IPS DF 6.9 (cell line): ENCODE measurements around the gene CYSLTR2.

Experiments used
- DNase-seq: peaks from one replicate; pipeline ENCODE4 v3.0.0-alpha.2; 2013; ENCODE audit warnings: low read depth, low spot score
- H3K27ac ChIP-seq: one replicate; pipeline ENCODE4 v1.5.1; 2013; ENCODE audit warnings: low read length, control low read depth
- H3K27me3 ChIP-seq: 2 replicates; pipeline ENCODE4 v1.6.1; 2013; ENCODE audit warnings: mild to moderate bottlenecking, low read length; ENCODE audit not compliant: control insufficient read depth, insufficient read depth
- H3K36me3 ChIP-seq: 2 replicates; pipeline ENCODE4 v1.6.1; 2013; ENCODE audit warnings: low read length; ENCODE audit not compliant: control insufficient read depth, insufficient read depth
- H3K4me1 ChIP-seq: 2 replicates; pipeline ENCODE4 v1.6.1; 2013; ENCODE audit warnings: low read length; ENCODE audit not compliant: control insufficient read depth, insufficient read depth
- H3K4me3 ChIP-seq: 2 replicates; pipeline ENCODE4 v1.5.1; 2013; ENCODE audit warnings: mild to moderate bottlenecking, low read length
- H3K9me3 ChIP-seq: 2 replicates; pipeline ENCODE4 v1.6.1; 2013; ENCODE audit warnings: low read length, inconsistent platforms; ENCODE audit not compliant: control insufficient read depth, insufficient read depth
- WGBS: extraction: QIAGEN DNeasy Blood & Tissue Kit; methylation state at CpG from one replicate; pipeline ENCODE4 v1.1.7; 2013; ENCODE audit warnings: mixed read lengths, missing lambda C conversion rate; ENCODE audit not compliant: insufficient read length, insufficient coverage; 5-methylcytosine and 5-hydroxymethylcytosine counted together

Gene CYSLTR2

GRCh38 chr13:48630291-48630690, 23.4 kb upstream of the CYSLTR2 start:
- Histone ChIP-seq H3K4me3 (no peak overlapping the region), H3K36me3 (no peaks in the 10 kb centered on the region), H3K9me3 (no peaks in the 10 kb centered on the region), H3K4me1 (no peaks in the 10 kb centered on the region), H3K27ac (no peak overlapping the region), H3K27me3 (no peaks in the 10 kb centered on the region)
- DNase-seq: no peak
- no CpG with 5 or more reads among the region's 1 CpG for WGBS

DNA sequence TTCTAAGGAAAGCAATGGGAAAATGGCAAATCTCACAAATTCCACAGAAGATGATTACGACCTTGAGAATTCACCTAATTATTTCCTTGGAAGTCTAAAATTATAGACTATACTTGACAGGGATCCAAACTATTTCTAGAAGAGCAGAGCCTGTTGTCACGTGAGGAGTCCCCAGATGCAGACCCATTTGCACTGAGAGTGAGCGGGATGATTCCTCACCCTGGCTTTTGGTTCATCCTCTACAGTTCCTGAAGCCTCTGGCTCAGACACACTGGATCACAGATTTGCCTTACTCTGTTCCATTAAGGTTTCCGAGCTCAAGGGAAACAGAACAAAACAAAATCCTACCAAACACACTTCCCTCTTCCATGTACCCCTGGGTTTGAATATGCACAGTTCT, 23.0 kb upstream of the CYSLTR2 start:
- H3K4me1 ChIP-seq: no peaks in the 10 kb centered on the region
- H3K36me3 ChIP-seq: no peaks in the 10 kb centered on the region
- H3K27ac ChIP-seq: no peak overlapping the region
- H3K9me3 ChIP-seq: no peaks in the 10 kb centered on the region
- no peaks in the 10 kb centered on the region for H3K27me3 ChIP-seq
- WGBS: no CpG with 5 or more reads among the region's 4 CpGs
- no peak for DNase-seq
- no peak overlapping the region for H3K4me3 ChIP-seq

DNA sequence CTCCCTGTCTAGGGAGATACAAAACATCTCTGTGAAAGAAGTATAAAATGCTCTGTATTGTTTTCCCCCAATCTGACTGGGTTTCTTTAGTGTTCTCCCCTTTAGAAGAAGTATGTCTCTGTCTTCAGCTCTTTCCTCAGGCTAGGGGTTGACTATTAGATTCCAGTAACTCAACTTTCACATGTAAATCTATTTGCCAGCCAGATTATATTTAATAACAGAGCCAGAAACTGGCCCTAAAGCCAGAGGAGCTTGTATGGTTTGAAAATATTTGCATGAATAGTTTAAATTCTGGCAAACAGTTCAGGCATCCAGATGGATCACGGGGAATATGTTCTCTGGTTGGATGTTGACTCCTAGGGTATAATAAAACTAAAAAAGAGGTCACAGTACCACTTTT, 22.3 kb upstream of the CYSLTR2 start:
- no peak overlapping the region for H3K27ac ChIP-seq
- no peaks in the 10 kb centered on the region for H3K27me3 ChIP-seq
- no CpG with 5 or more reads among the region's 1 CpG for WGBS
- H3K36me3 ChIP-seq: no peaks in the 10 kb centered on the region
- H3K9me3 ChIP-seq: no peaks in the 10 kb centered on the region
- DNase-seq: no peak
- H3K4me3 ChIP-seq: no peak overlapping the region
- no peaks in the 10 kb centered on the region for H3K4me1 ChIP-seq

DNA sequence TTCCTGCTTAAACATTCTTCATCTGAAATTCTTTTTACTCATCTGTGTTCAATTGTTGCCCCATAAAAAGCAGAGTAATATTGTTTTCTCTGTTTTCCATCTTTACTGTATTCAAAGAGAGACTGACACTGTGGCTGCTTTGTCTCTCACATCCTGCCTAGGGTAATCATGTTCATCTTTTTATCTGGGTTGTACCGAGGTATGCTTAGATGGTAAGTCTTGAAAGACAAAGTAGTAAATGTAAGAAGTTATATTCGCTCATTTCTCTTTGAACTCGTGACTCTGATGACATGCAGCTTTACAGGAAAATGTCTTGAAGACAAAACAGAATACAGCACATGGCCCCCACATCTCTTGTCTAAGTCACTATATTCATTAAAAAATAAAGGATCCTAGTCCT, 20.0 kb upstream of the CYSLTR2 start:
- Histone ChIP-seq H3K4me3 (no peak overlapping the region), H3K27me3 (no peaks in the 10 kb centered on the region), H3K4me1 (no peaks in the 10 kb centered on the region), H3K36me3 (no peaks in the 10 kb centered on the region), H3K9me3 (no peaks in the 10 kb centered on the region), H3K27ac (no peak overlapping the region)
- DNase-seq: no peak
- no CpG with 5 or more reads among the region's 3 CpGs for WGBS

- H3K36me3 ChIP-seq: no peaks in the 10 kb centered on the region
- no peaks in the 10 kb centered on the region for H3K4me1 ChIP-seq
- no peaks in the 10 kb centered on the region for H3K9me3 ChIP-seq
- no peak overlapping the region for H3K27ac ChIP-seq
- H3K27me3 ChIP-seq: no peaks in the 10 kb centered on the region
- DNase-seq: no peak
- H3K4me3 ChIP-seq: no peak overlapping the region
These were observed 19.1 kb upstream of the CYSLTR2 start for GRCh38 chr13:48634636-48635035.

- Histone ChIP-seq H3K27me3 (no peaks in the 10 kb centered on the region), H3K4me1 (no peaks in the 10 kb centered on the region), H3K36me3 (no peaks in the 10 kb centered on the region), H3K27ac (no peak overlapping the region), H3K4me3 (no peak overlapping the region), H3K9me3 (no peaks in the 10 kb centered on the region)
- no peak for DNase-seq
These were observed 18.3 kb upstream of the CYSLTR2 start for GRCh38 chr13:48635478-48635877.

- Histone ChIP-seq H3K27ac (no peak overlapping the region), H3K4me1 (no peaks in the 10 kb centered on the region), H3K36me3 (no peaks in the 10 kb centered on the region), H3K27me3 (no peaks in the 10 kb centered on the region), H3K4me3 (no peak overlapping the region), H3K9me3 (no peaks in the 10 kb centered on the region)
- no peak for DNase-seq
These were observed 17.2 kb upstream of the CYSLTR2 start for GRCh38 chr13:48636550-48636949.

DNA sequence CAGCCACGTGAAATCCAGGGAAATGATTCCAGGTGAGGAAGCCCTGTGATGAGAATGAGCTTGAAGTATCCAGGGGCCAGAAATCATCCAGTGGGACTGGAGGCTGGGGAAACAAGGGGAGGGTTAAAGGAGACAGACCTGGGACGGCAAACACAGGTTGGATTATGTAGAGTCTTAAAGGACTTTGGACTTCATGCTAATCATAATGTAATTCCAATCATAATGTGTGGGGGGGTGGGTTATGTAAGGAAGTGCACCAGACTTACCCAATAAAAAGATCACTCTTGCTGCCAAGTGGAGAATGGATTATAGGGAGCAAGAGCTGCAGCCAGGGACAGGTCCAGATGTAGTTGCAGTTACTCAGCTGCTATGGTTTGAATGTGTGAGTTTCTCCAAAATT, 16.1 kb upstream of the CYSLTR2 start:
- no peak for DNase-seq
- Histone ChIP-seq H3K4me1 (no peaks in the 10 kb centered on the region), H3K27ac (no peak overlapping the region), H3K36me3 (no peaks in the 10 kb centered on the region), H3K4me3 (no peak overlapping the region), H3K9me3 (no peaks in the 10 kb centered on the region), H3K27me3 (no peaks in the 10 kb centered on the region)
- no CpG with 5 or more reads among the region's 2 CpGs for WGBS

DNA sequence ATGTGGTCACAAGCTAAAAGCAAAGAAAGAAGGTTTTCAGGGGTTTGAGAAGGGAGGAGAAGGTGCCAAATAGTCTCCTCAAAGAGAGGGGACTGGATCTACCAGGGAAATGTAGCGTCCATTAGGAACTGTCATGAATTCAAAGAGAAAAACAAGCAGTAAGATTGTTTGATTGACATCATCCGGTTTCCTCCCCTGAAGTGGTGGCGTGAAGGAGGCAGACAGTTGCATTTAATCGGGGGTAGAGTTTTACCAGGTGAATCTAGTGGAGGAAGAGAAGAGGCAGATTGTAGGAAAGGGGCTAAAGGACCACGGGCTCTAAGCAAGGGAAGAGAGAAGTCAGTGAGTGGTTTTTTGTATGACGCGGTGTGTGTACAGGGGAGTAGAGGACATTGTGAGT, 13.0 kb upstream of the CYSLTR2 start:
- Histone ChIP-seq H3K36me3 (no peaks in the 10 kb centered on the region), H3K4me3 (no peak overlapping the region), H3K4me1 (no peaks in the 10 kb centered on the region), H3K9me3 (no peaks in the 10 kb centered on the region), H3K27ac (no peak overlapping the region), H3K27me3 (no peaks in the 10 kb centered on the region)
- WGBS: 100% methylated on average over 2 of the region's 7 CpGs
- DNase-seq: no peak

DNA sequence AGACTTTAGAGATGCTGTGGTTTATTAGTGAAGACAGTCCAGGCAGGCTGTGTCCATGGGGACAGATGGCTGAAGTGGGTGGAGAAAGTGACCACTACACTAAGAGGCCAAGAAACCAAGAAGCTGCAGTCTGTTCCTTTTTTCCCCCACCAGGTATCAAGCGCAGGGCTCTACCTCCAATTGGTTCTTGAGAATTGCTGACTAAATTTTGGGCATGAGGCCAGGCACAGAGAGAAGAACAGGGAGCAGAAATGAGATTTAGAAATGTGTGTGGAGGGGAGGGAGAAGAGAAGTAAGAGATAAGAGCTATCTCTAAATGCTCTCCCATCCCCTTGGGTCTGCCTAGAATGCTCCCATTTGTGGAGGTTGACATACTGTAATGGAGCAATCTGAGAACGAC, 12.3 kb upstream of the CYSLTR2 start:
- Histone ChIP-seq H3K27me3 (no peaks in the 10 kb centered on the region), H3K4me1 (no peaks in the 10 kb centered on the region), H3K4me3 (no peak overlapping the region), H3K9me3 (no peaks in the 10 kb centered on the region), H3K36me3 (no peaks in the 10 kb centered on the region), H3K27ac (no peak overlapping the region)
- WGBS: no CpG with 5 or more reads among the region's 2 CpGs
- DNase-seq: no peak

DNA sequence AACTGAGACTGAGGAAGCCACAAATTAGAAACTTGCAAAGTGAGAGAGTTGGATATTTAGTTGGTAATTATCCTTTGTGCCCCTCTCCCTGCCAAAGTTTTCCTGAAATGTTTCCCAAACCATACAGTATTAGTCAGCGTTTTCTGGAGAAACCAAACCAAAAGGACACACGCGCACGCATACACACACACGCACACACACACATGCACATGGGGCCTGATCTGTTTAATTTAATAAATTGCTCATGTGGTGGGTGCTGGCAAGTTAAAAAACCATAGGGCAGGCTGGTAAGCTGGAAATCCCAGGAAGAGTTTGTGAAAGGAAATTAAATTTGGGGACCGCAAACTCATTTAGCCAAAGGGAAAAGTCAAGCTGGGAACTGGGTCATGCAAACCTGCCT, 11.7 kb upstream of the CYSLTR2 start:
- H3K27ac ChIP-seq: no peak overlapping the region
- no CpG with 5 or more reads among the region's 6 CpGs for WGBS
- no peaks in the 10 kb centered on the region for H3K4me1 ChIP-seq

More for the DNA sequence above, 11.7 kb upstream of the CYSLTR2 start:
- no peak for DNase-seq
- Histone ChIP-seq H3K9me3 (no peaks in the 10 kb centered on the region), H3K4me3 (no peak overlapping the region), H3K27me3 (no peaks in the 10 kb centered on the region), H3K36me3 (no peaks in the 10 kb centered on the region)
